Loucy (cell line): Measurements from ENCODE around the gene SOHLH1.

Experiments used
- H2AFZ ChIP-seq: fragments of 200-600 bp; sonication (generic); 2 replicates; pipeline ENCODE4 v1.6.0; 2016; ENCODE audit warnings: antibody characterized with exemption, mild to moderate bottlenecking, low read length, moderate library complexity
- H3F3A ChIP-seq: fragments of 200-600 bp; 2 replicates; pipeline ENCODE4 v1.6.0; 2016; ENCODE audit warnings: antibody characterized with exemption, low read depth, mild to moderate bottlenecking
- H3K27me3 ChIP-seq: fragments of 200-600 bp; sonication (generic); 2 replicates; pipeline ENCODE4 v1.6.1; 2014; ENCODE audit warnings: low read length, mild to moderate bottlenecking; ENCODE audit not compliant: insufficient read depth, poor library complexity, severe bottlenecking
- H3K36me3 ChIP-seq: fragments of 200-600 bp; sonication (generic); 2 replicates; pipeline ENCODE4 v1.6.1; 2016; ENCODE audit warnings: low read length; ENCODE audit not compliant: insufficient read depth
- H3K4me1 ChIP-seq: fragments of 200-600 bp; sonication (generic); 2 replicates; pipeline ENCODE4 v1.5.1; 2014; ENCODE audit warnings: low read length, mild to moderate bottlenecking; ENCODE audit not compliant: insufficient read depth, poor library complexity, severe bottlenecking
- H3K4me2 ChIP-seq: fragments of 200-600 bp; sonication (generic); 2 replicates; pipeline ENCODE4 v1.6.0; 2014; ENCODE audit warnings: antibody characterized with exemption, low read length, low read depth, mild to moderate bottlenecking; ENCODE audit not compliant: poor library complexity, severe bottlenecking
- H3K4me3 ChIP-seq: fragments of 200-600 bp; sonication (generic); 2 replicates; pipeline ENCODE4 v1.5.1; 2014; ENCODE audit warnings: low read length, mild to moderate bottlenecking, mixed read lengths; ENCODE audit not compliant: poor library complexity, severe bottlenecking
- H3K79me2 ChIP-seq: fragments of 200-600 bp; sonication (generic); 2 replicates; pipeline ENCODE4 v1.6.1; 2014; ENCODE audit warnings: low read length; ENCODE audit not compliant: insufficient read depth
- H3K9ac ChIP-seq: fragments of 200-600 bp; sonication (generic); 2 replicates; pipeline ENCODE4 v1.6.0; 2014; ENCODE audit warnings: mild to moderate bottlenecking, low read depth, low read length, moderate library complexity; ENCODE audit not compliant: poor library complexity, severe bottlenecking
- H3K9me2 ChIP-seq: fragments of 200-600 bp; sonication (generic); replicated peaks from 2 replicates; pipeline ENCODE4 v1.6.1; 2016; ENCODE audit warnings: low read depth, low read length, mixed read lengths
- H3K9me3 ChIP-seq: fragments of 200-600 bp; sonication (generic); 2 replicates; pipeline ENCODE4 v1.6.1; 2014; ENCODE audit warnings: mild to moderate bottlenecking, antibody characterized with exemption, low read length, low read depth; ENCODE audit not compliant: insufficient read depth
- H4K20me1 ChIP-seq: fragments of 200-600 bp; sonication (generic); 2 replicates; pipeline ENCODE4 v1.6.0; 2014; ENCODE audit warnings: antibody characterized with exemption, low read length, mild to moderate bottlenecking; ENCODE audit not compliant: insufficient read depth, poor library complexity, severe bottlenecking
- EZH2phosphoT487 ChIP-seq: fragments of 200-600 bp; IDR thresholded peaks from 2 replicates; pipeline ENCODE4 v1.6.1; 2018; ENCODE audit warnings: antibody characterized with exemption, mild to moderate bottlenecking, moderate library complexity, borderline replicate concordance
- TF ChIP-seq, protein P1 (sequence below): fragments of 200-600 bp; sonication (generic); conservative IDR thresholded peaks from 2 replicates; pipeline ENCODE4 v1.5.1; 2014; ENCODE audit warnings: mild to moderate bottlenecking, antibody characterized with exemption, low read length

SOHLH1 gene

DNA sequence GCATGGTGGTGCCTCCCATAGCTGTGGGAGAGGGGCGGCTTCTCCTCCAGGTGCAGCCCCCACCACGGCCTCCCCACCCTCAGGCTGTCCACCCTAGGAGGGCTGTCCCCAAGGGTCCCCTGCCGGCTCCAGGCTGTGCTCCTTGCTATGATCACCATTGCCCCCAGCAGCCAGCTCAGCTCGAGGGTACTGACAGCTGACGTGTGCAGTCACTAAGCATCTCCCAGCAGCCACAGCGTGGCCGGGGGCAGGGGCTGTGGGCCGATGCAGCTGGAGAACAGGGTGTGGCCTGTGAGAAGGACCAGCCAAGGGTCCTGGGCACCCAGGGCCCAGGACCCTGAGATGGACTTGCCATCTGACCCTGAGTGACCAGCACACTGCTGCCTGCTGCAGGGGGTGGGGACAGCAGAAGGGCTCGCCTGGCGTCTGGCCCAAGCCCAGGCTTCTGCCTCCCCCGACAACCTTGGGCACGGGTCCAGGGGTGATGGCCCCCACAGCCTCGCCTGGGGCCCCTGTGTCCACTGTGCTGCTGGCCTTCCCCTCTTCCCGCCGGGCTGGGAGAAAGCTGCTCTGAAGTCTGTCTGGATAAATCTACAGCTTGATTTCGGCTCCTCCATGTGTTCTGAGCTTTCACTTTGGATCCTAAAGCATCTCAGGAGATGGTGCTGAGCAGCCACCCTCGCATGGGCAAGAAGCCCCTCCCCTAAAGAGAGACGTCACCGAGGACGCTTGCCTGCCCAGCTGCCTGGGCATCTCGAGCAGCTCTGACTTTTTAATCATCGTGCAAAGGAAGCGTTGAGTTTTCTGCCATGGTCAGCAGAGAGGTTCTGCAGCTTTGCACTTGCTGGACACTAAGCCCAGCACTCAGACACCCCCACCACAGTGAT lies 8.2 kb upstream of the SOHLH1 start:
- TF ChIP-seq EZH2phosphoT487 = no peak
- TF ChIP-seq, protein P1, sequence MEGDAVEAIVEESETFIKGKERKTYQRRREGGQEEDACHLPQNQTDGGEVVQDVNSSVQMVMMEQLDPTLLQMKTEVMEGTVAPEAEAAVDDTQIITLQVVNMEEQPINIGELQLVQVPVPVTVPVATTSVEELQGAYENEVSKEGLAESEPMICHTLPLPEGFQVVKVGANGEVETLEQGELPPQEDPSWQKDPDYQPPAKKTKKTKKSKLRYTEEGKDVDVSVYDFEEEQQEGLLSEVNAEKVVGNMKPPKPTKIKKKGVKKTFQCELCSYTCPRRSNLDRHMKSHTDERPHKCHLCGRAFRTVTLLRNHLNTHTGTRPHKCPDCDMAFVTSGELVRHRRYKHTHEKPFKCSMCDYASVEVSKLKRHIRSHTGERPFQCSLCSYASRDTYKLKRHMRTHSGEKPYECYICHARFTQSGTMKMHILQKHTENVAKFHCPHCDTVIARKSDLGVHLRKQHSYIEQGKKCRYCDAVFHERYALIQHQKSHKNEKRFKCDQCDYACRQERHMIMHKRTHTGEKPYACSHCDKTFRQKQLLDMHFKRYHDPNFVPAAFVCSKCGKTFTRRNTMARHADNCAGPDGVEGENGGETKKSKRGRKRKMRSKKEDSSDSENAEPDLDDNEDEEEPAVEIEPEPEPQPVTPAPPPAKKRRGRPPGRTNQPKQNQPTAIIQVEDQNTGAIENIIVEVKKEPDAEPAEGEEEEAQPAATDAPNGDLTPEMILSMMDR = no peak
- Histone ChIP-seq H3K27me3 (no peaks in the 10 kb centered on the region), H3K79me2 (no peaks in the 10 kb centered on the region), H3K4me2 (no peak overlapping the region), H4K20me1 (no peaks in the 10 kb centered on the region), H3K4me3 (no peak overlapping the region), H2AFZ (no peak overlapping the region), H3K36me3 (no peaks in the 10 kb centered on the region), H3F3A (no peaks in the 10 kb centered on the region), H3K9me3 (no peaks in the 10 kb centered on the region), H3K4me1 (no peaks in the 10 kb centered on the region), H3K9ac (no peak overlapping the region), H3K9me2 (no peaks in the 10 kb centered on the region)

GRCh38 chr9:135706288-135706687 lies 7.0 kb upstream of the SOHLH1 start:
- H3K9me3 ChIP-seq = no peaks in the 10 kb centered on the region
- H2AFZ ChIP-seq = no peak overlapping the region
- H3K9ac ChIP-seq = no peak overlapping the region
- TF ChIP-seq EZH2phosphoT487 = no peak
- TF ChIP-seq, protein P1 = no peak
- H3K79me2 ChIP-seq = no peaks in the 10 kb centered on the region
- H4K20me1 ChIP-seq = no peaks in the 10 kb centered on the region
- H3K4me3 ChIP-seq = no peak overlapping the region
- H3K9me2 ChIP-seq = no peaks in the 10 kb centered on the region
- no peaks in the 10 kb centered on the region for H3K27me3 ChIP-seq
- no peaks in the 10 kb centered on the region for H3K36me3 ChIP-seq
- no peaks in the 10 kb centered on the region for H3K4me1 ChIP-seq
- no peaks in the 10 kb centered on the region for H3F3A ChIP-seq
- H3K4me2 ChIP-seq = no peak overlapping the region

DNA sequence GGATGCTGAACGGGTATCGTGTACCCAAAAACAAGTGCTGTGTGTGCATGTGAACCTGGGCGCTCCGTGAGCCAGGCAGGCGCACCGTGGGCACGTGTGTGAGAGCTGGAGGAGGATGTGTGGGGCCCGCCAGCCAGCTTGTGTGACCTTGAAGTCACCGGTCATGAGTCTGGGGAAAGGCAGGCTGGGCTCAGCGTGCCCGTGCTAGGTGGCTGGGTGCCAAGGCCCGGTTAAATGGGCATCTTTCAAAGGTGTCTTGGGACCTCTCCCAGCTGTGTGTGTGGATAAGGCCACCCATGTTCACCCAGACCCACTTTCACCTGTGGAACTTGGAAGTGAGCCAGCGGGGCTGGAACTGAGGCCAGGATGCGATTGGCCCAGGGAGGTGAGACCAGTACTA lies 6.1 kb upstream of the SOHLH1 start:
- TF ChIP-seq, protein P1 = no peak
- no peak for TF ChIP-seq EZH2phosphoT487
- no peak overlapping the region for H3K4me2 ChIP-seq
- H3K9me2 ChIP-seq = no peaks in the 10 kb centered on the region
- H3K9me3 ChIP-seq = no peaks in the 10 kb centered on the region
- no peaks in the 10 kb centered on the region for H3K79me2 ChIP-seq
- no peaks in the 10 kb centered on the region for H3K36me3 ChIP-seq
- H3F3A ChIP-seq = no peaks in the 10 kb centered on the region
- no peak overlapping the region for H3K9ac ChIP-seq
- H3K4me1 ChIP-seq = no peaks in the 10 kb centered on the region
- no peak overlapping the region for H2AFZ ChIP-seq
- H3K4me3 ChIP-seq = no peak overlapping the region
- no peaks in the 10 kb centered on the region for H4K20me1 ChIP-seq
- H3K27me3 ChIP-seq = no peaks in the 10 kb centered on the region
